ENCODE data around the gene GAB1. TPM values are rescaled to one million over a fixed set of nuclear protein-coding genes. Genes with fewer than 3 reads are reported as not detected.

Gene GAB1
- total RNA-seq, 6 donors from 2014 or later, result 47.1 to 77.6 (median 56.9) TPM

DNA sequence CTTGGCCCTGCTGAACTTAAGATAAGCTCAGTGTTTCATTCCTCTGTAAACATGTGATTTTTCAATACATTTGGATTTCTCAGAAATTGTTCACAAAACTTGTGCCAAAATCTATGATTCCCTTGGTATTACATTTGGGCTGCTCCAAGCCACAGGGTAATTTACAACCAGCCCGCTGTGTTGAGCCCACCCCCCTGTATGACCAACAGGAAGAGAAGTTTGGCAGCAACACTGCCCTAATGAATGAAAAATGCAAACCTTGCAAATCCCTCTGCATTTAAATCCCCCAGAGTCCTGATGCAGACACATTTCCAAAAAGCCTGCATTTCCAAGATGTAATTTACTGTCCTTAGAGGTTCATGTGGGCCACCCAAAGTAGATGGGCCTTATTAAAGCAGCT lies 34.1 kb upstream of the GAB1 start:
- H3K9me3 ChIP-seq, result no peaks in the 10 kb centered on the region
- DNase-seq, result no peak
- no peak overlapping the region for H3K4me3 ChIP-seq
- no peak overlapping the region for H3K27ac ChIP-seq
- no peaks in the 10 kb centered on the region for H3K36me3 ChIP-seq
- H3K4me1 ChIP-seq, result no peaks in the 10 kb centered on the region
- WGBS, 2 donors, result 27 to 50% methylated on average over 1 of the region's 1 CpG
- no peak for TF ChIP-seq POLR2AphosphoS5 (IDR thresholded peaks at IDR 0.05)
- TF ChIP-seq POLR2A (IDR thresholded peaks at IDR 0.05), result no peak
- TF ChIP-seq, protein P1, sequence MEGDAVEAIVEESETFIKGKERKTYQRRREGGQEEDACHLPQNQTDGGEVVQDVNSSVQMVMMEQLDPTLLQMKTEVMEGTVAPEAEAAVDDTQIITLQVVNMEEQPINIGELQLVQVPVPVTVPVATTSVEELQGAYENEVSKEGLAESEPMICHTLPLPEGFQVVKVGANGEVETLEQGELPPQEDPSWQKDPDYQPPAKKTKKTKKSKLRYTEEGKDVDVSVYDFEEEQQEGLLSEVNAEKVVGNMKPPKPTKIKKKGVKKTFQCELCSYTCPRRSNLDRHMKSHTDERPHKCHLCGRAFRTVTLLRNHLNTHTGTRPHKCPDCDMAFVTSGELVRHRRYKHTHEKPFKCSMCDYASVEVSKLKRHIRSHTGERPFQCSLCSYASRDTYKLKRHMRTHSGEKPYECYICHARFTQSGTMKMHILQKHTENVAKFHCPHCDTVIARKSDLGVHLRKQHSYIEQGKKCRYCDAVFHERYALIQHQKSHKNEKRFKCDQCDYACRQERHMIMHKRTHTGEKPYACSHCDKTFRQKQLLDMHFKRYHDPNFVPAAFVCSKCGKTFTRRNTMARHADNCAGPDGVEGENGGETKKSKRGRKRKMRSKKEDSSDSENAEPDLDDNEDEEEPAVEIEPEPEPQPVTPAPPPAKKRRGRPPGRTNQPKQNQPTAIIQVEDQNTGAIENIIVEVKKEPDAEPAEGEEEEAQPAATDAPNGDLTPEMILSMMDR (IDR thresholded peaks at IDR 0.05), result no peak
- no peak for TF ChIP-seq EP300 (IDR thresholded peaks at IDR 0.05)
- no peak for ATAC-seq (ENCODE audit: low FRiP score in 2 of 2)
- no peaks in the 10 kb centered on the region for H3K27me3 ChIP-seq

DNA sequence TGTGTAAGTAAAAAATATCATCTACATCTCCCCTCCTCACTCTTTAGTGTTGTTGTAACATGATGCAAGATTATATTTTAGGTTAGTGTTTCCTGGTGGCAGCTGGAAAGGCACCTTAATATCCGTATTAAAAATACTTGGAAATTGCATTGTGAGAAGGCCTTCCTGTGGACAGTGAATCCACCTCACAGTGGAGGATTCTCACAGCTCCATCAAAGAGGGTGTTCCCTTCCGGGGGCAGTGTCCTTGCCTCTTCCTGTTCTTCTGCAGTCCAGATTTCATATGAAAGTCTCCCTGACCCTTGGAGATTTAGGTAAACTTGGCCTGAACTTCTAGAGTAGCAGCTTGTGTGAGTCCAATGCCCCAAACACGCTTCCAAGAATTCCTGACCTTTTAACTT lies 29.9 kb upstream of the GAB1 start:
- no peaks in the 10 kb centered on the region for H3K27me3 ChIP-seq
- no peak for DNase-seq
- TF ChIP-seq POLR2AphosphoS5 (IDR thresholded peaks at IDR 0.05) (no peak), POLR2A (IDR thresholded peaks at IDR 0.05) (no peak), EP300 (IDR thresholded peaks at IDR 0.05) (no peak)
- TF ChIP-seq, protein P1 (IDR thresholded peaks at IDR 0.05), result no peak
- no peak overlapping the region for H3K4me3 ChIP-seq
- no peaks in the 10 kb centered on the region for H3K36me3 ChIP-seq
- no peak overlapping the region for H3K27ac ChIP-seq
- H3K9me3 ChIP-seq, result no peaks in the 10 kb centered on the region
- WGBS, 2 donors, result 56 to 80% methylated on average over 3 of the region's 3 CpGs
- H3K4me1 ChIP-seq, result no peaks in the 10 kb centered on the region
- ATAC-seq (ENCODE audit: low FRiP score in 2 of 2), result no peak

DNA sequence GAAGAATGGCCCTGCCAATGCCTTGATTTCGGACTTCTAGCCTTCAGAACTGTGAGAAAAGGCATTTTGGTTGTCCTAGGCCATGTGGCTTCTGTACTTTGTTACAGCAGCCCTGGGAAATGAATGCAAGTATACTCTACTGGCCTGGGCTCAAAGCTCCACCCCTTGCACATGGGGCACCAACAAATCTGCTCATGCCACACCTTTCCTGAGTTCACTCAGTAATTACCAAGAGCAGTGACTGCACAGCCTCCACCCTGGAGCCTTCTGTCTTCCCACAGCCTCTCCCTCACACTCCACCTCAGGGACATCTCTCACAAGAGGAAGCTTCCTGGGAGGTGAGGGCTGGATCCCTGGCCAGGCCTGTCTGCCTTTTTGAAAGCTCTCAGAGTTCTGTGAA lies 29.1 kb upstream of the GAB1 start:
- Histone ChIP-seq H3K4me1 (no peaks in the 10 kb centered on the region), H3K27ac (no peak overlapping the region), H3K4me3 (no peak overlapping the region), H3K9me3 (no peaks in the 10 kb centered on the region), H3K27me3 (no peaks in the 10 kb centered on the region), H3K36me3 (no peaks in the 10 kb centered on the region)
- TF ChIP-seq, protein P1 (IDR thresholded peaks at IDR 0.05), result no peak
- TF ChIP-seq POLR2AphosphoS5 (IDR thresholded peaks at IDR 0.05) (no peak), POLR2A (IDR thresholded peaks at IDR 0.05) (no peak), EP300 (IDR thresholded peaks at IDR 0.05) (no peak)
- WGBS, 2 donors, result 94 to 95% methylated on average over 1 of the region's 1 CpG
- ATAC-seq (ENCODE audit: low FRiP score in 2 of 2), result no peak
- DNase-seq, result no peak

DNA sequence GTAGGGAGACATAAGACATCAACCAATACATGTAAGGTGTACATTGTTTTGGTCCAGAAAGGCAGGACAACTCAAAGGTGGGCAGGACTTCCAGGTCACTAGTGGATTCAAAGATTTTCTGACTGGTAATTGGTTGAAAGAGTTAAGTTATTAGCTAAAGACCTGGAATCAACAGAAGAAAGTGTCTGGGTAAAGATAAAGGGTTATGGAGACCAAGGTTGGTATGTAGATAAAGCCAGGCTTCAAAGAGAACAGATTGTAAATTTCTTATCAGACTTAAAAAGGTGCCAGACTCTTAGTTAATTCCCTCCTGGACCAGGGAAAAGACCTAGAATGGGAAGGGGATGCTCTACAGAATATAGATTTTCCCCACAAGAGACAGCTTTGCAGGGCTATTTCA lies 28.3 kb upstream of the GAB1 start:
- TF ChIP-seq, protein P1 (IDR thresholded peaks at IDR 0.05), result no peak
- no peak for TF ChIP-seq EP300 (IDR thresholded peaks at IDR 0.05)
- no peak for TF ChIP-seq POLR2AphosphoS5 (IDR thresholded peaks at IDR 0.05)
- no peak for TF ChIP-seq POLR2A (IDR thresholded peaks at IDR 0.05)
- Histone ChIP-seq H3K27me3 (no peaks in the 10 kb centered on the region), H3K27ac (no peak overlapping the region), H3K9me3 (no peaks in the 10 kb centered on the region), H3K36me3 (no peaks in the 10 kb centered on the region), H3K4me1 (no peaks in the 10 kb centered on the region), H3K4me3 (no peak overlapping the region)
- DNase-seq, result no peak
- no peak for ATAC-seq (ENCODE audit: low FRiP score in 2 of 2)

DNA sequence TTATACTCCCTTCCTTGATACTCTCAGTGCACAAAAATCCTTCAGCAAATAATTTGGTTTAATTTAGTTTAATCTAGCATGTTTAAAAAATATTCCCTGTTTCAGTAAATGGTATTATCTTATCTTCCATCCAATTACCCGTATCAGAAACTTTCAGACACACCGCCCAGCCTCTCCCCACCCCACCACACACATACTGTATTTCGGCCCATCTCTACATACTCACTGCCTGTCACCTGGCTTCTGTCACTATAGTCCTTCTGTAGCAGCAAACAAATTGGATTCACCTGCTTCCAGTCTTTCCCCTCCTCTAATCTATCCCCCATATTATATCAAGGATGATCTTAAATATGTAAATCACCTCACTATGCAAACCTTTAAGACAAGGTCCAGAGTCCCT lies 24.8 kb upstream of the GAB1 start:
- no peak overlapping the region for H3K4me3 ChIP-seq
- DNase-seq (no peak), ATAC-seq (ENCODE audit: low FRiP score in 2 of 2) (no peak)
- TF ChIP-seq, protein P1 (IDR thresholded peaks at IDR 0.05), result no peak
- no peaks in the 10 kb centered on the region for H3K27me3 ChIP-seq
- 95% methylated on average over 3 of the region's 3 CpGs for WGBS, 2 donors
- no peak overlapping the region for H3K27ac ChIP-seq
- no peaks in the 10 kb centered on the region for H3K9me3 ChIP-seq
- no peaks in the 10 kb centered on the region for H3K4me1 ChIP-seq
- H3K36me3 ChIP-seq, result no peaks in the 10 kb centered on the region

Data from upper lobe of left lung (tissue), 6 donors.